22Rv1 (cell line): ENCODE measurements around the gene SNED1.
"Not testable (repeated sequence)": the region's sequence is repeated elsewhere in the genome, so short reads cannot be mapped to it uniquely, and the experiment has no call there.

Experiments
- ZFX ChIP-seq: fragments of 450-650 bp; IDR thresholded peaks from 2 replicates; pipeline ENCODE4 v1.6.1; 2017; ENCODE audit warnings: antibody characterized with exemption, borderline replicate concordance
- TF ChIP-seq, protein P1 (sequence below): fragments of 450-650 bp; IDR thresholded peaks from 2 replicates; pipeline ENCODE4 v1.5.1; 2017; ENCODE audit warnings: mild to moderate bottlenecking

DNA sequence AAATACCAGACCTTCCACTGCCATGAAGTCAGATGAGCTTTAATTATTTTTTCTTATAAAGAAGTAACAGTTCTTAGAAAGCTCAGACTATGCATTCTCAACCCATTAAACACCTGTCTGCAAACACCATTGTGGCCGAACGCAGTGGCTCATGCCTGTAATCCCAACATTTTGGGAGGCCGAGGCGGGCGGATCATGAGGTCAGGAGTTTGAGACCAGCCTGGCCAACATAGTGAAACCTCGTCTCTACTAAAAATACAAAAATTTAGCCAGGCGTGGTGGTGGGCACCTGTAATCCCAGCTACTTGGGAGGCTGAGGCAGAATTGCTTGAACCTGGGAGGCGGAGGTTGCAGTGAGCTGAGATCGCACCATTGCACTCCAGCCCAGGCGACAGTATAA lies 106.2 kb downstream of the SNED1 start:
- TF ChIP-seq, protein P1, sequence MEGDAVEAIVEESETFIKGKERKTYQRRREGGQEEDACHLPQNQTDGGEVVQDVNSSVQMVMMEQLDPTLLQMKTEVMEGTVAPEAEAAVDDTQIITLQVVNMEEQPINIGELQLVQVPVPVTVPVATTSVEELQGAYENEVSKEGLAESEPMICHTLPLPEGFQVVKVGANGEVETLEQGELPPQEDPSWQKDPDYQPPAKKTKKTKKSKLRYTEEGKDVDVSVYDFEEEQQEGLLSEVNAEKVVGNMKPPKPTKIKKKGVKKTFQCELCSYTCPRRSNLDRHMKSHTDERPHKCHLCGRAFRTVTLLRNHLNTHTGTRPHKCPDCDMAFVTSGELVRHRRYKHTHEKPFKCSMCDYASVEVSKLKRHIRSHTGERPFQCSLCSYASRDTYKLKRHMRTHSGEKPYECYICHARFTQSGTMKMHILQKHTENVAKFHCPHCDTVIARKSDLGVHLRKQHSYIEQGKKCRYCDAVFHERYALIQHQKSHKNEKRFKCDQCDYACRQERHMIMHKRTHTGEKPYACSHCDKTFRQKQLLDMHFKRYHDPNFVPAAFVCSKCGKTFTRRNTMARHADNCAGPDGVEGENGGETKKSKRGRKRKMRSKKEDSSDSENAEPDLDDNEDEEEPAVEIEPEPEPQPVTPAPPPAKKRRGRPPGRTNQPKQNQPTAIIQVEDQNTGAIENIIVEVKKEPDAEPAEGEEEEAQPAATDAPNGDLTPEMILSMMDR, result not testable (repeated sequence)
- not testable (repeated sequence) for TF ChIP-seq ZFX
